Left cardiac atrium (tissue), 4 donors: Measurements from ENCODE around the gene THEMIS2. TPM values are rescaled to one million over a fixed set of nuclear protein-coding genes. Genes with fewer than 3 reads are reported as not detected.
A peak's percentile ranks its signal among the peaks of the same experiment; 100 is the strongest.
"Not testable (repeated sequence)": the region's sequence is repeated elsewhere in the genome, so short reads cannot be mapped to it uniquely, and the experiment has no call there.

Source experiments
- ATAC-seq, 2 donors: fragments of 200-7000 bp; cut with Tn5 transposase; one replicate each; pipeline ENCODE4 v1.9.1; 2020; ENCODE audit warnings: mild to moderate bottlenecking in 2 of 2, moderate library complexity in 2 of 2
- DNase-seq: peaks from one replicate; pipeline ENCODE4 v3.0.0-alpha.2; 2020
- intact Hi-C, 2 donors: fragments of 100-400 bp; cut with DNase I; formaldehyde crosslinking; loops; one replicate each; pipeline versions ENCODE4 v1.14.1 to v1.15.1; 2022 to 2023
- long read RNA-seq: library from polyadenylated mRNA; unstranded; transcript quantifications from one replicate; pipeline ENCODE4 v2.0.0, GENCODE V29; 2021
- total RNA-seq, 2 donors: library from RNA; stranded (reverse); fragmentation: NEBNext Ultra II Directional; extraction: Animal tissue kit (Norgen Biotek cat#: 25700); gene quantifications; one replicate each; pipeline ENCODE4 v1.2.1, GENCODE V29; 2021
- donor health status: DM: no; HTN: yes; CAD: no.
- donor health status: DM: no; HTN: yes; CAD: no; lungs with severe emphysema.
- donor health status: DM: yes; HTN: yes; CAD: no.
- donor health status: Dilated cardiomyopathy.

Gene THEMIS2
- 10 to 100 TPM; 12.0 to 15.6 TPM for total RNA-seq
- long read RNA-seq, partial matches to known transcripts: 2 of 2 reads
- long read RNA-seq, other reads (novel, unspliced or antisense): 0 of 2 reads

- ATAC-seq: peak; percentile 89 to 90
- intact Hi-C loops: no loop called here
- DNase-seq: peak; percentile 76
These were observed at the start of gene THEMIS2 for GRCh38 chr1:27872059-27872801. TSS of gene THEMIS2 (plus strand) at chr1:27872544. CDS start at chr1:27872572, 28 bp downstream.

- intact Hi-C loops: no loop called here
- no peak for DNase-seq
- no peak for ATAC-seq
These were observed 48.6 kb upstream of the THEMIS2 start for GRCh38 chr1:27823784-27824183.

GRCh38 chr1:27824411-27824810, 47.9 kb upstream of the THEMIS2 start:
- intact Hi-C loops: no loop called here

GRCh38 chr1:27829339-27829960, 42.9 kb upstream of the THEMIS2 start:
- intact Hi-C loops, DNase-seq, ATAC-seq: not testable (repeated sequence)

More at GRCh38 chr1:27824411-27824810, 47.9 kb upstream of the THEMIS2 start:
- DNase-seq: no peak
- no peak for ATAC-seq

- intact Hi-C loops: no loop called here
- DNase-seq: peak; percentile 96
- peak; percentile 100 for ATAC-seq
These were observed 41.5 kb upstream of the THEMIS2 start, which contains the start of gene PPP1R8 for GRCh38 chr1:27830621-27831440. TSS of gene PPP1R8 (plus strand) at chr1:27830782. CDS start at chr1:27830836, 54 bp downstream.

GRCh38 chr1:27831568-27832410, 40.6 kb upstream of the THEMIS2 start:
- intact Hi-C loops: no loop called here
- no peak for DNase-seq
- ATAC-seq: no peak

GRCh38 chr1:27832762-27833161, 39.6 kb upstream of the THEMIS2 start:
- DNase-seq (no peak), ATAC-seq (no peak)
- intact Hi-C loops: no loop called here

- ATAC-seq: no peak
- intact Hi-C loops: no loop called here
- DNase-seq: no peak
These were observed 38.9 kb upstream of the THEMIS2 start for GRCh38 chr1:27833470-27833869.

GRCh38 chr1:27835046-27835445, 37.3 kb upstream of the THEMIS2 start:
- DNase-seq (no peak), ATAC-seq (no peak)
- intact Hi-C loops: no loop called here

- intact Hi-C loops: no loop called here
- DNase-seq: no peak
- no peak for ATAC-seq
These were observed 36.8 kb upstream of the THEMIS2 start for GRCh38 chr1:27835501-27835900.

- DNase-seq (no peak), ATAC-seq (no peak)
- intact Hi-C loops: no loop called here
These were observed 22.4 kb upstream of the THEMIS2 start for GRCh38 chr1:27849951-27850350.

GRCh38 chr1:27855085-27855484, 17.3 kb upstream of the THEMIS2 start:
- ATAC-seq (no peak), DNase-seq (no peak)
- intact Hi-C loops: no loop called here

GRCh38 chr1:27856561-27857343, 15.6 kb upstream of the THEMIS2 start:
- intact Hi-C loops: no loop called here
- DNase-seq: no peak
- ATAC-seq: no peak

- ATAC-seq, DNase-seq, intact Hi-C loops: not testable (repeated sequence)
These were observed 14.8 kb upstream of the THEMIS2 start for GRCh38 chr1:27857552-27857951.

- DNase-seq (peak; percentile 85), ATAC-seq (peak; percentile 90 to 93)
- intact Hi-C loops: no loop called here
These were observed 14.0 kb upstream of the THEMIS2 start for GRCh38 chr1:27858072-27858948.

- DNase-seq (no peak), ATAC-seq (no peak)
- intact Hi-C loops: no loop called here
These were observed 13.3 kb upstream of the THEMIS2 start for GRCh38 chr1:27858949-27859576.
